A673 (cell line): ENCODE data around the gene AHNAK2.

Experiments used
- EZH2 ChIP-seq: fragments of 200-600 bp; sonication (generic); IDR thresholded peaks from 2 replicates; pipeline ENCODE4 v1.6.1; 2017; ENCODE audit warnings: borderline replicate concordance, low read depth, mild to moderate bottlenecking, mixed read lengths, antibody characterized with exemption, low read length; ENCODE audit not compliant: poor library complexity, severe bottlenecking
- TF ChIP-seq, protein P1 (sequence below): fragments of 300-800, 200-600 bp; sonication (generic); conservative IDR thresholded peaks from 2 replicates; pipeline ENCODE4 v1.5.1; 2017; ENCODE audit warnings: low read depth, mild to moderate bottlenecking, antibody characterized with exemption, low read length, moderate library complexity, mixed read lengths

DNA sequence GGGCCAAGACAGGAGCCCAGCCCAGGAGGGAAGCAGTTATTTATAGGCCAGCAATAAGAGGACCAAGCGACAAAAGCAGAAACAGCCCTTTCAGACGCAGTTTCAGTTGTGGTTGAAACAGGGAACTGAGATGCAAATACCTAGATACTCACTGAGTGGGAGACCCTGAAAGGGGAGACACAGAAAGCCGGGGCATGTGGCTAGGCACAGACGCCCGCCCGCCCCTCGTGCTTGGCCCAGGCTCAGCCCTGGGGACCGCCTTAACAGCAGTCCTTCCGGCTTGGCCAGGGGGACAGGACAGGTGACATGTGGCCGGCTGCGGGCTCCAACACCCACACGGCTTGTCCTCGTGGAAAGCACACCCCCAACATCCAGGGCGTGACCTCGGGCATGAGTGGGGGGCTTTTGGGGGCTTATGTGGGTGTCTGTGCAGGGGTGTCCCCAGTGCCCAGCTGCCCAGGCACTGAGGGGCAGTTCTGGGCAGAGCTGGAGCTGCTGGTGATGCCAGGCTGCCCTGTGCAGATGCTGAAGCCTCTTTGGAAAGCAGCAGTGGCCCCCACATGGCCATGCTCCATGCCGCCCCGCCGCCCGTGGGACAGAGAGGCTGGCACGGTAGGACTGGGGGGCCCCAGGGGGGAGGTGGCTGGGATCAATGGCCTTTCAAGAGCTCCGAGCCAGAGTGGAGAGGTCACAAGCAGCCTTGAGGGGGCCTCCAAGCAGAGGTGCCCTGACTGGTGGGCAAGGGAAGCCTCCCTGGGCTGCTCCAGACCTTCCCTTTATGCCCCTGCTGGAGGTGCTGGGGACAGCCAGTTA is 51.3 kb downstream of the AHNAK2 start:
- TF ChIP-seq, protein P1, sequence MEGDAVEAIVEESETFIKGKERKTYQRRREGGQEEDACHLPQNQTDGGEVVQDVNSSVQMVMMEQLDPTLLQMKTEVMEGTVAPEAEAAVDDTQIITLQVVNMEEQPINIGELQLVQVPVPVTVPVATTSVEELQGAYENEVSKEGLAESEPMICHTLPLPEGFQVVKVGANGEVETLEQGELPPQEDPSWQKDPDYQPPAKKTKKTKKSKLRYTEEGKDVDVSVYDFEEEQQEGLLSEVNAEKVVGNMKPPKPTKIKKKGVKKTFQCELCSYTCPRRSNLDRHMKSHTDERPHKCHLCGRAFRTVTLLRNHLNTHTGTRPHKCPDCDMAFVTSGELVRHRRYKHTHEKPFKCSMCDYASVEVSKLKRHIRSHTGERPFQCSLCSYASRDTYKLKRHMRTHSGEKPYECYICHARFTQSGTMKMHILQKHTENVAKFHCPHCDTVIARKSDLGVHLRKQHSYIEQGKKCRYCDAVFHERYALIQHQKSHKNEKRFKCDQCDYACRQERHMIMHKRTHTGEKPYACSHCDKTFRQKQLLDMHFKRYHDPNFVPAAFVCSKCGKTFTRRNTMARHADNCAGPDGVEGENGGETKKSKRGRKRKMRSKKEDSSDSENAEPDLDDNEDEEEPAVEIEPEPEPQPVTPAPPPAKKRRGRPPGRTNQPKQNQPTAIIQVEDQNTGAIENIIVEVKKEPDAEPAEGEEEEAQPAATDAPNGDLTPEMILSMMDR, result no peak
- TF ChIP-seq EZH2, result no peak
